B cell (primary cell): Measurements from ENCODE around the gene KRT14. TPM values are rescaled to one million over a fixed set of nuclear protein-coding genes. Genes with fewer than 3 reads are reported as not detected.

ENCODE experiments used
- ATAC-seq: fragments of 200-7000 bp; cut with Tn5 transposase; one replicate; pipeline ENCODE4 v1.10.0; 2021; ENCODE audit warnings: low read depth, mild to moderate bottlenecking, moderate number of reproducible peaks, moderate library complexity
- CTCF ChIA-PET: fragments of 350-600 bp; sonication (Branson Sonifier 250); formaldehyde crosslinking; loops from one replicate; lab custom pipeline; 2021; ENCODE audit warnings: antibody characterized with exemption, inconsistent platforms; lab: Charles Lee
- POLR2A ChIA-PET: fragments of 350-600 bp; sonication (Branson Sonifier 250); formaldehyde crosslinking; loops from one replicate; lab custom pipeline; 2021; ENCODE audit warnings: antibody characterized with exemption; lab: Charles Lee
- DNase-seq: peaks from one replicate; pipeline ENCODE4 v3.0.0; 2013
- H2AFZ ChIP-seq: 2 replicates; pipeline ENCODE4 v1.6.1; 2012; ENCODE audit warnings: mild to moderate bottlenecking, low read depth, low read length; ENCODE audit not compliant: insufficient read depth, poor library complexity, severe bottlenecking
- H3K27ac ChIP-seq, 2 donors: 1 replicate in 1 of 2; 2 replicates in 1 of 2; pipeline ENCODE4 v1.5.1; 2012 to 2013; ENCODE audit warnings: low read length in 2 of 2, mild to moderate bottlenecking in 2 of 2, moderate library complexity in 1 of 2
- H3K27me3 ChIP-seq, 4 experiments: fragments of 200-600 bp in 1 of 4; sonication (generic) in 1 of 4; replicated peaks in 1 of 4; 1 replicate in 2 of 4; 2 replicates in 2 of 4; pipeline versions ENCODE4 v1.6.1 to v1.7.0; 2013 to 2016; ENCODE audit warnings: low read length in 3 of 4, mild to moderate bottlenecking in 2 of 4, mixed read lengths in 1 of 4, moderate library complexity in 1 of 4; ENCODE audit not compliant: insufficient read depth in 4 of 4, control insufficient read depth in 3 of 4; ENCODE audit errors: control extremely low read depth in 1 of 4
- H3K36me3 ChIP-seq, 2 experiments: replicated peaks in 1 of 2; 1 replicate in 1 of 2; 2 replicates in 1 of 2; pipeline versions ENCODE4 v1.6.1 to v1.7.1; 2013; ENCODE audit warnings: low read length in 1 of 2; ENCODE audit not compliant: insufficient read depth in 2 of 2, control insufficient read depth in 1 of 2; ENCODE audit errors: control extremely low read depth in 1 of 2, extremely low read depth in 1 of 2
- H3K4me1 ChIP-seq, 2 donors: fragments of 200-600 bp in 1 of 2; sonication (generic) in 1 of 2; 1 replicate in 1 of 2; 2 replicates in 1 of 2; pipeline versions ENCODE4 v1.5.1 to v1.6.1; 2013 to 2017; ENCODE audit warnings: low read length in 2 of 2; ENCODE audit not compliant: control insufficient read depth in 2 of 2, insufficient read depth in 2 of 2
- H3K4me2 ChIP-seq: replicated peaks from 2 replicates; pipeline ENCODE3; 2012; ENCODE audit warnings: mild to moderate bottlenecking, low read depth, low read length; ENCODE audit not compliant: poor library complexity, severe bottlenecking
- H3K4me3 ChIP-seq, 5 experiments: fragments of 200-600 bp in 1 of 5; sonication (generic) in 1 of 5; 1 replicate in 3 of 5; 2 replicates in 2 of 5; pipeline versions ENCODE4 v1.5.1 to v1.7.0; 2011 to 2016; ENCODE audit warnings: low read length in 4 of 5, mild to moderate bottlenecking in 4 of 5, low read depth in 2 of 5, control low read depth in 1 of 5, moderate library complexity in 1 of 5; ENCODE audit not compliant: insufficient read depth in 1 of 5; ENCODE audit errors: control extremely low read depth in 1 of 5, extremely low read depth in 1 of 5
- H3K79me2 ChIP-seq: fragments of 200-600 bp; sonication (generic); one replicate; pipeline ENCODE4 v1.6.0; 2016; ENCODE audit warnings: low read length; ENCODE audit not compliant: control insufficient read depth, insufficient read depth
- H3K9ac ChIP-seq: fragments of 200-600 bp; sonication (generic); 2 replicates; pipeline ENCODE4 v1.6.1; 2017; ENCODE audit warnings: mild to moderate bottlenecking, low read length, moderate library complexity
- H3K9me3 ChIP-seq, 3 donors: one replicate each; pipeline versions ENCODE4 v1.6.1 to v1.7.1; 2013; ENCODE audit warnings: low read length in 2 of 3; ENCODE audit not compliant: control insufficient read depth in 2 of 3, insufficient read depth in 1 of 3; ENCODE audit errors: control extremely low read depth in 1 of 3
- H4K20me1 ChIP-seq: 2 replicates; pipeline ENCODE4 v1.6.0; 2012; ENCODE audit warnings: mild to moderate bottlenecking, low read length; ENCODE audit not compliant: insufficient read depth, control insufficient read depth, poor library complexity, severe bottlenecking
- H3K27ac Mint-ChIP-seq: one replicate; pipeline ENCODE4 v1.8.0; 2021; ENCODE audit warnings: mixed read lengths
- H3K27me3 Mint-ChIP-seq: one replicate; pipeline ENCODE4 v1.8.0; 2021; ENCODE audit warnings: mixed read lengths
- H3K4me1 Mint-ChIP-seq: one replicate; pipeline ENCODE4 v1.8.0; 2021; ENCODE audit warnings: mixed read lengths
- H3K4me3 Mint-ChIP-seq: one replicate; pipeline ENCODE4 v1.8.0; 2021; ENCODE audit warnings: mixed read lengths
- H3K9me3 Mint-ChIP-seq: one replicate; pipeline ENCODE4 v1.8.0; 2022; ENCODE audit warnings: mixed read lengths; ENCODE audit not compliant: insufficient read depth
- CTCF ChIP-seq: fragments of 200-600 bp; IDR thresholded peaks from one replicate; pipeline ENCODE4 v1.8.0; 2022; ENCODE audit warnings: antibody characterized with exemption, mild to moderate bottlenecking
- EZH2 ChIP-seq: IDR thresholded peaks from 2 replicates; pipeline ENCODE4 v1.6.1; 2012; ENCODE audit warnings: borderline replicate concordance, low read depth, mild to moderate bottlenecking, moderate library complexity, low read length; ENCODE audit not compliant: insufficient read depth, poor library complexity, severe bottlenecking
- WGBS: methylation state at CpG from one replicate; pipeline ENCODE4 v1.1.5; 2013; ENCODE audit warnings: missing lambda C conversion rate; ENCODE audit not compliant: insufficient coverage; 5-methylcytosine and 5-hydroxymethylcytosine counted together
- intact Hi-C: fragments of 100-400 bp; cut with micrococcal nuclease; formaldehyde crosslinking; loops from one replicate; pipeline ENCODE4 v1.10.0; 2022
- polyA plus RNA-seq: library from polyadenylated mRNA; depleted of rRNA; stranded (reverse); fragments of >200 nt; gene quantifications from 2 replicates; pipeline ENCODE4 v1.2.3, GENCODE V29; 2012
- total RNA-seq, 2 donors: library from RNA; stranded (reverse); fragments of 120-200 nt in 1 of 2; gene quantifications; 1 replicate in 1 of 2; 2 replicates in 1 of 2; pipeline versions ENCODE4 v1.2.3 to v1.2.4, GENCODE V29; 2013 to 2022

KRT14 gene
- total and polyA plus RNA-seq, 2 donors (not counting 1 experiment from before 2014, with no cell fraction given) = not detected

- Histone ChIP-seq H3K9ac (no peak overlapping the region), H3K27me3 (peaks cover 0 to 31% (median 3%) of the 10 kb centered on the region in 4 experiments), H3K9me3 (no peaks in the 10 kb centered on the region), H3K79me2 (no peaks in the 10 kb centered on the region), H3K27ac (no peak overlapping the region), H3K4me3 (no peak overlapping the region), H3K4me2 (no peak overlapping the region), H4K20me1 (no peaks in the 10 kb centered on the region), H2AFZ (no peak overlapping the region), H3K4me1 (peaks cover 1 to 4% of the 10 kb centered on the region in 2 donors), H3K36me3 (no peaks in the 10 kb centered on the region)
- no peak for DNase-seq
- Mint-ChIP-seq H3K4me1 (peaks cover 5% of the 10 kb centered on the region), H3K4me3 (no peak overlapping the region), H3K9me3 (no peaks in the 10 kb centered on the region), H3K27ac (no peak overlapping the region), H3K27me3 (peaks cover 56% of the 10 kb centered on the region)
- intact Hi-C loops = no loop called here
- 93% methylated on average over 2 of the region's 8 CpGs for WGBS
- ChIA-PET POLR2A (no interaction called here), CTCF (no interaction called here)
- TF ChIP-seq EZH2 (no peak), CTCF (no peak)
- ATAC-seq = no peak
Observed at GRCh38 chr17:41553987-41554680, 32.6 kb downstream of the KRT14 start.

- no peak overlapping the region for H3K27ac Mint-ChIP-seq
- H3K4me3 Mint-ChIP-seq = no peak overlapping the region
- ChIA-PET POLR2A (no interaction called here), CTCF (interaction anchor here (0.8 kb wide), 1 partner anchor 110 kb away, joined by 3 read pairs; no protein-coding TSS in a partner anchor)
- H3K4me3 ChIP-seq = no peak overlapping the region
- no peaks in the 10 kb centered on the region for H3K9me3 Mint-ChIP-seq
- peaks cover 0 to 6% (median 0%) of the 10 kb centered on the region in 3 donors for H3K9me3 ChIP-seq
- H3K4me1 ChIP-seq = peaks cover 8 to 13% of the 10 kb centered on the region in 2 donors
- ATAC-seq = no peak
- H3K9ac ChIP-seq = no peak overlapping the region
- H3K36me3 ChIP-seq = no peaks in the 10 kb centered on the region
- H4K20me1 ChIP-seq = no peaks in the 10 kb centered on the region
- intact Hi-C loops = no loop called here
- no peaks in the 10 kb centered on the region for H3K79me2 ChIP-seq
- peaks cover 56% of the 10 kb centered on the region for H3K27me3 Mint-ChIP-seq
- H3K4me2 ChIP-seq = no peak overlapping the region
- no peak overlapping the region for H3K27ac ChIP-seq
- H3K4me1 Mint-ChIP-seq = peaks cover 8% of the 10 kb centered on the region
- H3K27me3 ChIP-seq = peaks cover 0 to 37% (median 6%) of the 10 kb centered on the region in 4 experiments
- 88% methylated on average over 2 of the region's 4 CpGs for WGBS
- H2AFZ ChIP-seq = no peak overlapping the region
- TF ChIP-seq EZH2 (no peak), CTCF (no peak)
- no peak for DNase-seq
Observed at GRCh38 chr17:41553176-41553575, 33.5 kb downstream of the KRT14 start.
